Neural crest cell (in vitro differentiated cells): Measurements from ENCODE around the gene ARHGAP26. TPM values are rescaled to one million over a fixed set of nuclear protein-coding genes. Genes with fewer than 3 reads are reported as not detected.

Experiments
- DNase-seq: peaks from one replicate; pipeline ENCODE4 v3.0.0; 2021; ENCODE audit warnings: low read depth, mixed read lengths, low spot score
- H3K27ac Mint-ChIP-seq: one replicate; pipeline ENCODE4 v1.8.0; 2021; ENCODE audit warnings: mild to moderate bottlenecking, mixed read lengths; ENCODE audit not compliant: unreplicated experiment
- H3K27me3 Mint-ChIP-seq: 2 replicates; pipeline ENCODE4 v1.8.0; 2021; ENCODE audit warnings: low read depth, mild to moderate bottlenecking, mixed read lengths
- H3K36me3 Mint-ChIP-seq: 2 replicates; pipeline ENCODE4 v1.8.0; 2021; ENCODE audit warnings: low read depth, mild to moderate bottlenecking, mixed read lengths
- H3K4me1 Mint-ChIP-seq: 2 replicates; pipeline ENCODE4 v1.8.0; 2021; ENCODE audit warnings: mixed read lengths
- H3K4me3 Mint-ChIP-seq: one replicate; pipeline ENCODE4 v1.8.0; 2021; ENCODE audit warnings: mild to moderate bottlenecking, mixed read lengths
- H3K9me3 Mint-ChIP-seq: 2 replicates; pipeline ENCODE4 v1.8.0; 2021; ENCODE audit warnings: mixed read lengths
- CTCF ChIP-seq: fragments of 200-600 bp; sonication (generic); conservative IDR thresholded peaks from 2 replicates; pipeline ENCODE4 v1.5.0; 2021; ENCODE audit warnings: antibody characterized with exemption, mild to moderate bottlenecking
- total RNA-seq: library from RNA; stranded (reverse); gene quantifications from 2 replicates; pipeline ENCODE4 v1.2.1, GENCODE V29; 2021

Gene ARHGAP26
- total RNA-seq, 1 donor from 2014 or later: 5.5 TPM

- H3K4me3 Mint-ChIP-seq: no peak overlapping the region
- H3K36me3 Mint-ChIP-seq: no peaks in the 10 kb centered on the region
- H3K4me1 Mint-ChIP-seq: no peaks in the 10 kb centered on the region
- no peaks in the 10 kb centered on the region for H3K27me3 Mint-ChIP-seq
- H3K9me3 Mint-ChIP-seq: peaks cover 3% of the 10 kb centered on the region
- no peak for DNase-seq
- no peak overlapping the region for H3K27ac Mint-ChIP-seq
- TF ChIP-seq CTCF: no peak
Measured at GRCh38 chr5:142737179-142737578, 33.0 kb upstream of the ARHGAP26 start.

- Mint-ChIP-seq H3K27me3 (no peaks in the 10 kb centered on the region), H3K9me3 (peaks cover 3% of the 10 kb centered on the region), H3K4me3 (no peak overlapping the region), H3K27ac (no peak overlapping the region), H3K4me1 (peaks cover 14% of the 10 kb centered on the region), H3K36me3 (no peaks in the 10 kb centered on the region)
- no peak for TF ChIP-seq CTCF
- no peak for DNase-seq
Measured at GRCh38 chr5:142740474-142741242, 29.5 kb upstream of the ARHGAP26 start.

- Mint-ChIP-seq H3K36me3 (no peaks in the 10 kb centered on the region), H3K27ac (peak overlapping the region; percentile 80), H3K27me3 (no peaks in the 10 kb centered on the region), H3K9me3 (peaks cover 3% of the 10 kb centered on the region), H3K4me3 (no peak overlapping the region), H3K4me1 (peaks cover 26% of the 10 kb centered on the region)
- no peak for TF ChIP-seq CTCF
- DNase-seq: no peak
Measured at GRCh38 chr5:142743592-142744441, 26.4 kb upstream of the ARHGAP26 start.

- no peak for DNase-seq
- H3K36me3 Mint-ChIP-seq: no peaks in the 10 kb centered on the region
- no peaks in the 10 kb centered on the region for H3K27me3 Mint-ChIP-seq
- H3K4me3 Mint-ChIP-seq: no peak overlapping the region
- H3K4me1 Mint-ChIP-seq: peaks cover 26% of the 10 kb centered on the region
- TF ChIP-seq CTCF: no peak
- H3K27ac Mint-ChIP-seq: no peak overlapping the region
- H3K9me3 Mint-ChIP-seq: peaks cover 3% of the 10 kb centered on the region
Measured at GRCh38 chr5:142745268-142745667, 24.9 kb upstream of the ARHGAP26 start.

GRCh38 chr5:142746532-142747433 is 23.4 kb upstream of the ARHGAP26 start:
- H3K4me3 Mint-ChIP-seq: no peak overlapping the region
- H3K27ac Mint-ChIP-seq: no peak overlapping the region
- peaks cover 26% of the 10 kb centered on the region for H3K4me1 Mint-ChIP-seq
- no peak for TF ChIP-seq CTCF
- no peaks in the 10 kb centered on the region for H3K36me3 Mint-ChIP-seq
- H3K9me3 Mint-ChIP-seq: peaks cover 3% of the 10 kb centered on the region
- DNase-seq: no peak
- H3K27me3 Mint-ChIP-seq: no peaks in the 10 kb centered on the region
